ENCODE results near the gene TFCP2L1.

TFCP2L1 gene

DNA sequence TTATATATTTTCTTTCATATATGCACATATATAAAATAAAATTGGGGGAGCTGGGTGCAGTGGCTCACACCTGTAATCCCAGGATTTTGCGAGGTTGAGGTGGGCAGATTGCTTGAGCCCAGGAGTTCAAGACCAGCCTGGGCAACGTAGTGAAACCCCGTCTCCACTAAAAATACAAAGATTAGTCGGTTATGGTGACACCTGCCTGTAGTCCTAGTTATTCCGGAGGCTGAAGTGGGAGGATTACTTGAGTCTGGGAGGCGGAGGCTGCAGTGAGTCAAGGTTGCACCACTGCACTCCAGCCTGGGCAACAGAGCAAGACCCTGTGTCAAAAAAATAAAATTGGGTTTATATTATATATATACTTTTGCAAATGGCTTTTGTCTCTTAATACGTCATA, 39.6 kb upstream of the TFCP2L1 start:
- no peak overlapping the region for H3K27ac ChIP-seq (replicated peaks; ENCODE audit: low read length)
- no peak overlapping the region for H4K91ac ChIP-seq (ENCODE audit: low read depth, low read length, poor library complexity)
- no peak overlapping the region for H3K4me2 ChIP-seq (ENCODE audit: insufficient read depth, low read length, poor library complexity, severe bottlenecking)
- no peak overlapping the region for H3K9ac ChIP-seq (ENCODE audit: low read depth, low read length, poor library complexity)
- H3K14ac ChIP-seq (ENCODE audit: low read length): no peak overlapping the region
- peaks cover 0 to 2% (median 0%) of the 10 kb centered on the region in 3 experiments for H3K27me3 ChIP-seq (ENCODE audit: control insufficient read depth in 3 of 3, insufficient read depth in 3 of 3, low read depth in 1 of 3, low read length in 3 of 3)
- no peak overlapping the region for H4K8ac ChIP-seq (ENCODE audit: low read depth, low read length)
- WGBS, 2 donors (ENCODE audit: extremely low coverage in 2 of 2, insufficient read length in 2 of 2, insufficient replicate concordance in 1 of 2): no CpG with 5 or more reads among the region's 7 CpGs
- no peak overlapping the region for H2AFZ ChIP-seq (ENCODE audit: low read length)
- DNase-seq (ENCODE audit: low spot score): no peak
- no peak overlapping the region for H3K23ac ChIP-seq (ENCODE audit: low read depth, low read length, poor library complexity)
- no peak overlapping the region for H2BK15ac ChIP-seq (ENCODE audit: low read length)
- no peaks in the 10 kb centered on the region for H3K79me1 ChIP-seq (ENCODE audit: low read depth, low read length)
- no peak overlapping the region for H2BK12ac ChIP-seq (ENCODE audit: low read length)
- no peak overlapping the region for H3K4me3 ChIP-seq (ENCODE audit: low read length in 2 of 2)
- H3K9me3 ChIP-seq (replicated peaks in 1 of 2; ENCODE audit: control insufficient read depth in 2 of 2, insufficient read depth in 1 of 2, low read depth in 1 of 2, low read length in 2 of 2): peaks cover 0 to 1% of the 10 kb centered on the region in 2 donors
- no peak overlapping the region for H2BK120ac ChIP-seq (ENCODE audit: low read depth, low read length)
- no peak overlapping the region for H3K18ac ChIP-seq (ENCODE audit: low read length)
- H3K4me1 ChIP-seq (ENCODE audit: control insufficient read depth in 2 of 2, insufficient read depth in 1 of 2, low read depth in 1 of 2, low read length in 2 of 2): peaks cover 0 to 3% of the 10 kb centered on the region in 2 donors
- H3K4ac ChIP-seq (ENCODE audit: low read length): no peak overlapping the region
- no peaks in the 10 kb centered on the region for H3K36me3 ChIP-seq (replicated peaks in 1 of 2; ENCODE audit: control insufficient read depth in 2 of 2, insufficient read depth in 2 of 2, low read length in 2 of 2)
- no peak overlapping the region for H2BK5ac ChIP-seq (ENCODE audit: low read length)
- no peak overlapping the region for H2AK5ac ChIP-seq (ENCODE audit: low read depth, low read length)

DNA sequence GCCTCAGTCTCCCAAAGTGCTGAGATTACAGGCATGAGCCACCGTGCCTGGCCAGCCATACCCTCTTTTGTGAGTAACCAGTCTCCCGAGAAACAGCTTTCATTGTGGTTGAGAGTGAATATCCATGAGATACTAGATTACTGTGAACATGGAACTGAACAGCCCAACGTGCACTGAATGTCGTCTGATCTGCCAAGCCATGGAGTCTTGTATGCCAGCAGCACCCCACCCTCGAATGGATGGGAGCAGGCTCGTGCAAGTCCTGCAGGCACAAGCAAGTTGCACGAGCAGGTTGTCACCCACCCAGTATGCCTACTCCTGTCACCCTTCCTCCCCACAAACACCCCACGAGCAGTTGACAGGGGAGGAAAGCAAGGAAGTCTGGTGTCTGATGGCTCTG, 36.5 kb upstream of the TFCP2L1 start:
- Histone ChIP-seq H3K14ac (ENCODE audit: low read length) (no peak overlapping the region), H3K4me2 (ENCODE audit: insufficient read depth, low read length, poor library complexity, severe bottlenecking) (no peak overlapping the region), H2AFZ (ENCODE audit: low read length) (no peak overlapping the region), H2AK5ac (ENCODE audit: low read depth, low read length) (no peak overlapping the region), H3K23ac (ENCODE audit: low read depth, low read length, poor library complexity) (no peak overlapping the region), H3K27ac (replicated peaks; ENCODE audit: low read length) (no peak overlapping the region), H3K9ac (ENCODE audit: low read depth, low read length, poor library complexity) (no peak overlapping the region), H3K9me3 (replicated peaks in 1 of 2; ENCODE audit: control insufficient read depth in 2 of 2, insufficient read depth in 1 of 2, low read depth in 1 of 2, low read length in 2 of 2) (peaks cover 0 to 1% of the 10 kb centered on the region in 2 donors), H2BK15ac (ENCODE audit: low read length) (no peak overlapping the region), H3K36me3 (replicated peaks in 1 of 2; ENCODE audit: control insufficient read depth in 2 of 2, insufficient read depth in 2 of 2, low read length in 2 of 2) (no peaks in the 10 kb centered on the region), H3K18ac (ENCODE audit: low read length) (no peak overlapping the region), H3K4ac (ENCODE audit: low read length) (no peak overlapping the region), H3K4me3 (ENCODE audit: low read length in 2 of 2) (no peak overlapping the region), H3K4me1 (ENCODE audit: control insufficient read depth in 2 of 2, insufficient read depth in 1 of 2, low read depth in 1 of 2, low read length in 2 of 2) (peaks cover 0 to 3% of the 10 kb centered on the region in 2 donors), H2BK5ac (ENCODE audit: low read length) (no peak overlapping the region), H2BK120ac (ENCODE audit: low read depth, low read length) (no peak overlapping the region), H3K79me1 (ENCODE audit: low read depth, low read length) (no peaks in the 10 kb centered on the region), H4K8ac (ENCODE audit: low read depth, low read length) (no peak overlapping the region), H2BK12ac (ENCODE audit: low read length) (no peak overlapping the region), H4K91ac (ENCODE audit: low read depth, low read length, poor library complexity) (no peak overlapping the region), H3K27me3 (ENCODE audit: control insufficient read depth in 3 of 3, insufficient read depth in 3 of 3, low read depth in 1 of 3, low read length in 3 of 3) (no peaks in the 10 kb centered on the region)
- no CpG with 5 or more reads among the region's 8 CpGs for WGBS, 2 donors (ENCODE audit: extremely low coverage in 2 of 2, insufficient read length in 2 of 2, insufficient replicate concordance in 1 of 2)
- no peak for DNase-seq (ENCODE audit: low spot score)

DNA sequence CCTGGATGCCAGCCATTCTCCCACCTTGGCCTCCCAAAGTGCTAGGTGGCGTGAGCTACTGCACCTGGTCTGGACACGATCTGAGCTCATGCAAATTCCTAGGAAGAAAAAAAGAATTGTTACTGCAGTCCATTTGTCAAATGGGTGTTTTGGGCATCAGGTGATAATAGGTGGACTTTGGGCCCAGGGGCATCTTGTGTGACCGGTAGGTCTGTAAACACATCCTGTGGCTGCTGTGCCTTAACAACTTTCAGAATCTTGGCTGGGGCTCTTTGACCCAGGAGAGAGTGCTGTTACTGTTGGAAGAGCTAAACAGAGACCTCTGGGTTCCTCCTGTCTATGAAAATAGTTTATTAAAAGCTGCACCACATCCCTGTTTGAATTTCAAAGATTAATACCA, 34.9 kb upstream of the TFCP2L1 start:
- no peak overlapping the region for H3K4me3 ChIP-seq (ENCODE audit: low read length in 2 of 2)
- no peak overlapping the region for H3K4ac ChIP-seq (ENCODE audit: low read length)
- H4K91ac ChIP-seq (ENCODE audit: low read depth, low read length, poor library complexity): no peak overlapping the region
- no peak for DNase-seq (ENCODE audit: low spot score)
- no peak overlapping the region for H2BK5ac ChIP-seq (ENCODE audit: low read length)
- no peak overlapping the region for H3K14ac ChIP-seq (ENCODE audit: low read length)
- H3K4me2 ChIP-seq (ENCODE audit: insufficient read depth, low read length, poor library complexity, severe bottlenecking): no peak overlapping the region
- H4K8ac ChIP-seq (ENCODE audit: low read depth, low read length): no peak overlapping the region
- H2BK15ac ChIP-seq (ENCODE audit: low read length): no peak overlapping the region
- no peaks in the 10 kb centered on the region for H3K79me1 ChIP-seq (ENCODE audit: low read depth, low read length)
- no peak overlapping the region for H3K23ac ChIP-seq (ENCODE audit: low read depth, low read length, poor library complexity)
- no CpG with 5 or more reads among the region's 3 CpGs for WGBS, 2 donors (ENCODE audit: extremely low coverage in 2 of 2, insufficient read length in 2 of 2, insufficient replicate concordance in 1 of 2)
- no peak overlapping the region for H2BK120ac ChIP-seq (ENCODE audit: low read depth, low read length)
- H2AK5ac ChIP-seq (ENCODE audit: low read depth, low read length): no peak overlapping the region
- H2AFZ ChIP-seq (ENCODE audit: low read length): no peak overlapping the region
- H3K9ac ChIP-seq (ENCODE audit: low read depth, low read length, poor library complexity): no peak overlapping the region
- no peak overlapping the region for H2BK12ac ChIP-seq (ENCODE audit: low read length)
- no peaks in the 10 kb centered on the region for H3K36me3 ChIP-seq (replicated peaks in 1 of 2; ENCODE audit: control insufficient read depth in 2 of 2, insufficient read depth in 2 of 2, low read length in 2 of 2)
- no peak overlapping the region for H3K18ac ChIP-seq (ENCODE audit: low read length)
- H3K27me3 ChIP-seq (ENCODE audit: control insufficient read depth in 3 of 3, insufficient read depth in 3 of 3, low read depth in 1 of 3, low read length in 3 of 3): no peaks in the 10 kb centered on the region
- peaks cover 0 to 3% of the 10 kb centered on the region in 2 donors for H3K4me1 ChIP-seq (ENCODE audit: control insufficient read depth in 2 of 2, insufficient read depth in 1 of 2, low read depth in 1 of 2, low read length in 2 of 2)
- H3K27ac ChIP-seq (replicated peaks; ENCODE audit: low read length): no peak overlapping the region
- H3K9me3 ChIP-seq (replicated peaks in 1 of 2; ENCODE audit: control insufficient read depth in 2 of 2, insufficient read depth in 1 of 2, low read depth in 1 of 2, low read length in 2 of 2): peaks cover 0 to 1% of the 10 kb centered on the region in 2 donors

DNA sequence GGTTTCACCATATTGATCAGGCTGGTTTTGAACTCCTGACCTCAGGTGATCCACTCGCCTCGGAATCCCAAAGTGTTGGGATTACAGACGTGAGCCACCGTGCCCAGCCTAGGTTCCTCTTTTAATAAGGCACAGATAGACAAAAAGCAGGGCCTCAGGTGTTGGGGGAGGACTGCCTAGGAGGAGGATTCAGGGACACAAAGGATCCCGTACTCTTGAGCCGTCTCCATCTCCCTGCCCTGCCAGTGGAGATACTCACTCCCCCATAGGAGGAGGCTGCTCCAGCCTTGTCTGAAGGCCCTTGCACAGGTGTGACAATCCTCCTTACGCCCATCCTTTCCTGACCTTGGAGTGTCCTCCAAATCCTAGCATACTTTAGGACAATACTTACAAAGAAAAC, 32.0 kb upstream of the TFCP2L1 start:
- Histone ChIP-seq H2BK15ac (ENCODE audit: low read length) (no peak overlapping the region), H3K27me3 (ENCODE audit: control insufficient read depth in 3 of 3, insufficient read depth in 3 of 3, low read depth in 1 of 3, low read length in 3 of 3) (no peaks in the 10 kb centered on the region), H3K14ac (ENCODE audit: low read length) (no peak overlapping the region), H2BK12ac (ENCODE audit: low read length) (no peak overlapping the region), H4K91ac (ENCODE audit: low read depth, low read length, poor library complexity) (no peak overlapping the region), H3K4me1 (ENCODE audit: control insufficient read depth in 2 of 2, insufficient read depth in 1 of 2, low read depth in 1 of 2, low read length in 2 of 2) (no peaks in the 10 kb centered on the region), H3K27ac (replicated peaks; ENCODE audit: low read length) (no peak overlapping the region), H3K18ac (ENCODE audit: low read length) (no peak overlapping the region), H2BK5ac (ENCODE audit: low read length) (no peak overlapping the region), H3K4me3 (ENCODE audit: low read length in 2 of 2) (no peak overlapping the region), H2AFZ (ENCODE audit: low read length) (no peak overlapping the region), H3K36me3 (replicated peaks in 1 of 2; ENCODE audit: control insufficient read depth in 2 of 2, insufficient read depth in 2 of 2, low read length in 2 of 2) (no peaks in the 10 kb centered on the region), H3K9me3 (replicated peaks in 1 of 2; ENCODE audit: control insufficient read depth in 2 of 2, insufficient read depth in 1 of 2, low read depth in 1 of 2, low read length in 2 of 2) (no peaks in the 10 kb centered on the region), H2AK5ac (ENCODE audit: low read depth, low read length) (no peak overlapping the region), H3K4me2 (ENCODE audit: insufficient read depth, low read length, poor library complexity, severe bottlenecking) (no peak overlapping the region), H3K79me1 (ENCODE audit: low read depth, low read length) (no peaks in the 10 kb centered on the region), H3K9ac (ENCODE audit: low read depth, low read length, poor library complexity) (no peak overlapping the region), H2BK120ac (ENCODE audit: low read depth, low read length) (no peak overlapping the region), H4K8ac (ENCODE audit: low read depth, low read length) (no peak overlapping the region), H3K23ac (ENCODE audit: low read depth, low read length, poor library complexity) (no peak overlapping the region), H3K4ac (ENCODE audit: low read length) (no peak overlapping the region)
- no CpG with 5 or more reads among the region's 7 CpGs for WGBS, 2 donors (ENCODE audit: extremely low coverage in 2 of 2, insufficient read length in 2 of 2, insufficient replicate concordance in 1 of 2)
- DNase-seq (ENCODE audit: low spot score): no peak

Measured in neuronal stem cell (in vitro differentiated cells).